ENCODE results near the gene RAB14.

RAB14 gene

DNA sequence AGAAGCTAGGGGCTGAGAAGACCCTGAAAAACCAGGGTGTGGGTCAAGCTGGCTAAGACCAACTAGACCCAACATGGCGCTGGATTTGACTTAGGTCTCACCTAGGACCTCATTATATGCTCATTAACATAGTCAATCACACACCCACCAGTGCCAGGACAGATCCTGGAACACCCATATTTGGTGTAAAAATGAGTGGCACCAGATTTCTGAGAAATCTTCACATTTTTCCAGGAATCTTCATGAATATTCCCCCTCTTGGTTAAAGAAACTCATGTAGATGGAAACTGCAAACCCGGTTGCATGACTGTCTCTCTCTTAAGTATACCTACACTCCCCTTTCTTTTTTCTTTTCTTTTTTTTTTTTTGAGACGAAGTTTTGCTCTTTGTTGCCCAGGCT, 17.9 kb upstream of the RAB14 start:
- no peak overlapping the region for H3K4me3 ChIP-seq (ENCODE audit: low read length)
- no peak for DNase-seq (ENCODE audit: low read depth)
- TF ChIP-seq, protein P1, sequence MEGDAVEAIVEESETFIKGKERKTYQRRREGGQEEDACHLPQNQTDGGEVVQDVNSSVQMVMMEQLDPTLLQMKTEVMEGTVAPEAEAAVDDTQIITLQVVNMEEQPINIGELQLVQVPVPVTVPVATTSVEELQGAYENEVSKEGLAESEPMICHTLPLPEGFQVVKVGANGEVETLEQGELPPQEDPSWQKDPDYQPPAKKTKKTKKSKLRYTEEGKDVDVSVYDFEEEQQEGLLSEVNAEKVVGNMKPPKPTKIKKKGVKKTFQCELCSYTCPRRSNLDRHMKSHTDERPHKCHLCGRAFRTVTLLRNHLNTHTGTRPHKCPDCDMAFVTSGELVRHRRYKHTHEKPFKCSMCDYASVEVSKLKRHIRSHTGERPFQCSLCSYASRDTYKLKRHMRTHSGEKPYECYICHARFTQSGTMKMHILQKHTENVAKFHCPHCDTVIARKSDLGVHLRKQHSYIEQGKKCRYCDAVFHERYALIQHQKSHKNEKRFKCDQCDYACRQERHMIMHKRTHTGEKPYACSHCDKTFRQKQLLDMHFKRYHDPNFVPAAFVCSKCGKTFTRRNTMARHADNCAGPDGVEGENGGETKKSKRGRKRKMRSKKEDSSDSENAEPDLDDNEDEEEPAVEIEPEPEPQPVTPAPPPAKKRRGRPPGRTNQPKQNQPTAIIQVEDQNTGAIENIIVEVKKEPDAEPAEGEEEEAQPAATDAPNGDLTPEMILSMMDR (IDR thresholded peaks at IDR 0.05; ENCODE audit: insufficient read depth, low read depth, low read length, missing control alignments), result no peak

DNA sequence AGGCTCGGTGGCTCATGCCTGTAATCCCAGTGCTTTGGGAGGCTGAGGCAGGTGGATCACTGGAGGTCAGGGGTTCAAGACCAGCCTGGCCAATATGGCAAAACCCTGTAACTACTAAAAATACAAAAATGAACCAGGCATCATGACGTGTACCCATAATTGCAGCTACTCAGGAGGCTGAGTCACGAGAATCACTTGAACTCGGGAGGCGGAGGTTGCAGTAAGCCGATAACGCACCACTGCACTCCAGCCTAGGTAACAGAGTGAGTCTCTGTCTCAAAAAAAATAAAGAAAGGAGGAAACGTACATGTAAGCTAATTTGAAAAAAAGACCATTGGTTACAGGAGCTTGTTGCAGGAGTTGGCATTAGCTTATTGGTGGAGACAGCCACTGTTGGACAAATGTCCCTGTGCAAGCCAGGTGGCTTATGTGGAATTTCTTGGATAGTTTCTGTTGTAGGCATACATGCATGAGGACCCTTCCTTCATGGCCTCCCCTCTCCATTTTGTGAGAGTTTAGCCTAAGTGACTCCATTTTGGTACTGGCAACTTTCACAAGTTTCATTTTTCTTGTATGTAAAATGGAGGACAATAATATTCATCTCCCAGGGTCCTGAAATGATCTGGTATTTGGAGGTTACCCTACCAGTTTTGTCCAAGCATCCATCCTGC, 16.8 kb upstream of the RAB14 start:
- H3K4me3 ChIP-seq (ENCODE audit: low read length), result no peak overlapping the region
- TF ChIP-seq, protein P1 (IDR thresholded peaks at IDR 0.05; ENCODE audit: insufficient read depth, low read depth, low read length, missing control alignments), result no peak
- DNase-seq (ENCODE audit: low read depth), result no peak

DNA sequence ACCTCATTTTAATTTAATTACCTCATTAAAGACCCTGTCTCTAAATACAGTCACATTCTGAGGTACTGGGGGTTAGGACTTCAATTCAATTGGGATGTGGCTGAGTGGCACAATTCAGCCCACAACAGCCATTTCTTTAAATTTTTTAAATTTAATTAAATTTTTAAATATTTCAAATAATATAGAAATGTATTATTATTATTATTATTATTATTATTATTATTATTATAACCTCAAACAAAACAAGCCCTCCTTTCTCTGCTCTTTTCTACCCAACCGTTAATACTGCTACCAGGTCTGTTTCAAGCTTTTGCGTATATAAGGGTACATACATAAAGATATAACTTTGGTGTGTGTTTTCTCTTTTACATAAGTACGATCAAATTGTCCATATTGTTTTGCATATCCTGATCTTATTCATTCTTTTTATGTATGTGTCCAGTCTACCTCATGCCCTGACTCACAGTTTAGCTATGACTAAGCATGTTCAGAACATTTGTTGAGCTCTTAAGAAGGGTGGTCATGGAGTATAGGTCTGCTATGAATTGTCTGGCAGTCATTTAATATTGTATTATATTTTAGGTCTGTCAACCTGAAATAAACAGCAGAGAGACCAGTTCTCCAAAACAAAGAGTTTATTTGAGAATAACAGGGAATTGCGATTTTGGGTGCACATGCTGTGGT, 16.1 kb upstream of the RAB14 start:
- TF ChIP-seq, protein P1 (IDR thresholded peaks at IDR 0.05; ENCODE audit: insufficient read depth, low read depth, low read length, missing control alignments), result no peak
- H3K4me3 ChIP-seq (ENCODE audit: low read length), result no peak overlapping the region
- peak; percentile 86 for DNase-seq (ENCODE audit: low read depth)

DNA sequence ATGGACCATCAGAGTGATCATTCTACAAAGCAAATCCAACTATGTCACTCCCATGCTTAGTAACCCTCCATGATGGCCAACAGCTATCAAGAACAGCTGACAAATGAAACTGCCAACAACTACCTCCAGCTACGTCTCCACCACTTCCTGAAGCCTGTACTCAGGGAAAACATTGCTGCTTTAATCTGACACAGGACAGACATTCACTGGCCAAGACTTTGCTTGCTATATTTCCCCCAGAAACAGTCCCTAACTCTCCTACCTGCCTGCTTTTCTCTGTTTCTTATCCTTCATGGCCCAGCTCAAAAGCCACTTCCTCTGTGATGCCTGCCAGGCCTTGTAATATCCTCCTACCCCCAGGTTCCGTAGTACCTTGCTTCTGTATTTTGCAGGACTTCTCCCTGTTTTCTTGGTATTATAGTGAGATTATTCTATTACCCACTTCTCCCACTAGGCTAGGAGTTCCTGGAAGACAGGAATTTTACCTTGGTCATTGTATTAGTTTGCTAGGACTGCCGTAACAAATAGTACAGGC, 14.7 kb upstream of the RAB14 start:
- no peak overlapping the region for H3K4me3 ChIP-seq (ENCODE audit: low read length)
- TF ChIP-seq, protein P1 (IDR thresholded peaks at IDR 0.05; ENCODE audit: insufficient read depth, low read depth, low read length, missing control alignments), result no peak

DNA sequence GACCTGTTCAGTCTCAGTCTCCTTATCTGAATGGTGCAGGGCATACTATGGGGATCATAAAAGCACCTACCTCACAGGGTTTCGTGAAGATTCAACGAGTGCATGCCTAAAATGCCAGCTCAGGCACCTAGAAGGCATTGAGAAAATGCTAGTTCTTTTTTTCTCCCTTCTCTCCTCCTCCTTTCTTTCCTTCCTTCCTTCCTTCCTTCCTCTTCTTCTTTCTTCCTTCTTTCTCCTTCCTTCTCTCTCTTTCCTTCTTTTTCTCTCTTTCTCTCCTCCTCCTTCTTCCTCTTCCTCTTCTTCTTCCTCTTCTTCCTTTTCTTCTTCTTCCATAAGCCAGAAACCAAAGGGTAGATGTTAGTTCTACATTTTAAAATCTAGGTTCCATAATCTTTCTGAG, 12.3 kb upstream of the RAB14 start:
- H3K4me3 ChIP-seq (ENCODE audit: low read length), result no peak overlapping the region
- TF ChIP-seq, protein P1 (IDR thresholded peaks at IDR 0.05; ENCODE audit: insufficient read depth, low read depth, low read length, missing control alignments), result no peak
- no peak for DNase-seq (ENCODE audit: low read depth)

More for the DNA sequence above, 14.7 kb upstream of the RAB14 start:
- DNase-seq (ENCODE audit: low read depth), result no peak

DNA sequence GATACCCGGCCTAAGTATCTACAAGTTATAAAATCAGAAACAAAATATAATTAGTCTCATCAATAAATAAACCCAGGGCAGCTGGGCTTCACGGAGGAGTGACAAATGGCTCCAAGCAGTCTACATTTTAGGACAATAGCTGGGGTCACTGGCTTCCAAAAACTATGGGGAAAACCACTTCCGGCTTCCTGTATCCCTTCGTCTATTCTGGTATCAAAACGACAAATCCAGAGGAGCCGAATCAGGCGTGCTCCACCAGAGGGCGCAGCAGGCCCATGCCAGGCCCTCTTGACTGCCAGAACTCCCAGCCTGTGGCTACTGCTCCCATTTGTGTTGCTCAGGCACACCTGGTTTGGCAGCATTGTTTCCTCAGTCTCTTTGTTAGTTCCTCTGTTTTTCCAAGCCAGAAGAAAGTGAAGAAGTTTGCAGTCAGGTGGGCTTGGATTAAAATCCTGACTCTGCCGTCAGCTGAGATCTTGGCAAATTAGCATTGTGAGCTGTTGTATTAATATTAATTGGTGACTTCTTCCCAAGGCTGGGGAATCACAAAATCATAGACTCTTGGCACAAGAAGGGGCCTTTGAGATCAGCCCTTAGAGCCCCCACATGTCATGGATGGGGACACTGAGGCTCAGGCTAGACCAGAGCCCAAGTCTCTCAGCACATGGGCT, 11.6 kb upstream of the RAB14 start:
- DNase-seq (ENCODE audit: low read depth), result peak; percentile 89
- no peak overlapping the region for H3K4me3 ChIP-seq (ENCODE audit: low read length)
- TF ChIP-seq, protein P1 (IDR thresholded peaks at IDR 0.05; ENCODE audit: insufficient read depth, low read depth, low read length, missing control alignments), result peak; percentile 99

All from epithelial cell of esophagus (primary cell).